Activated naive CD4-positive, alpha-beta T cell treated with anti-CD3 and anti-CD28 coated beads, Interleukin-2, amount 10 ng/mL, durations not matched to agents 5 hours and 36 hours (primary cell): ENCODE measurements around the gene GOLGA8J. TPM values are rescaled to one million over a fixed set of nuclear protein-coding genes. Genes with fewer than 3 reads are reported as not detected.

Source experiments
- total RNA-seq, 2 experiments: library from RNA; stranded (reverse); gene quantifications; one replicate each; pipeline ENCODE4 v1.2.3, GENCODE V29; 2021

GOLGA8J gene
- total RNA-seq, result not detected

GRCh38 chr15:30082655-30083054 is at the start of gene GOLGA8J:
TSS of gene GOLGA8J (plus strand) at chr15:30082955. CDS start at chr15:30083053, 98 bp downstream.

GRCh38 chr15:30134751-30135150 is 52.0 kb downstream of the GOLGA8J start, which contains the start of gene GOLGA8T:
TSS of gene GOLGA8T (plus strand) at chr15:30135051. CDS start at chr15:30135149, 98 bp downstream.

Other genes with a start within 250 kb of the GOLGA8J start
- under 1 TPM in 1 of 2 experiments, not detected in 1; 0.28 TPM for gene GOLGA8T, start 52.1 kb downstream of the GOLGA8J start, total RNA-seq